Measurements from ENCODE around the gene TRIM37.

GRCh38 chr17:58991718-58992331, 114.9 kb downstream of the TRIM37 start:
- TF ChIP-seq CTCF (IDR thresholded peaks at IDR 0.05) (no peak), POLR2A (IDR thresholded peaks at IDR 0.05) (peak; percentile 48)

All from right lobe of liver (tissue), 4 donors.